Heart right ventricle (tissue), 16 donors: ENCODE measurements around the gene ING2. TPM values are rescaled to one million over a fixed set of nuclear protein-coding genes. Genes with fewer than 3 reads are reported as not detected.
A peak's percentile ranks its signal among the peaks of the same experiment; 100 is the strongest.
"Not testable (repeated sequence)": the region's sequence is repeated elsewhere in the genome, so short reads cannot be mapped to it uniquely, and the experiment has no call there.

Source experiments
- ATAC-seq, 8 donors: fragments of 200-7000 bp; cut with Tn5 transposase; one replicate each; pipeline ENCODE4 v1.9.1; 2020; ENCODE audit warnings: mild to moderate bottlenecking in 8 of 8, moderate library complexity in 8 of 8, moderate number of reproducible peaks in 1 of 8
- DNase-seq, 2 donors: peaks; one replicate each; pipeline ENCODE4 v3.0.0-alpha.2; 2020
- H3K27ac ChIP-seq, 10 donors: fragments of 200-600 bp; sonication (generic) in 2 of 10; one replicate each; pipeline versions ENCODE4 v1.5.0 to v1.8.0; 2020 to 2022; ENCODE audit warnings: mild to moderate bottlenecking in 3 of 10
- H3K27me3 ChIP-seq, 7 donors: fragments of 200-600 bp; one replicate each; pipeline ENCODE4 v1.8.0; 2021 to 2022; ENCODE audit warnings: mild to moderate bottlenecking in 2 of 7
- H3K36me3 ChIP-seq, 9 donors: fragments of 200-600 bp; sonication (generic) in 1 of 9; one replicate each; pipeline versions ENCODE4 v1.5.0 to v1.8.0; 2020 to 2022; ENCODE audit warnings: mild to moderate bottlenecking in 2 of 9
- H3K4me1 ChIP-seq, 9 donors: fragments of 200-600 bp; sonication (generic) in 1 of 9; one replicate each; pipeline versions ENCODE4 v1.5.0 to v1.8.0; 2020 to 2022; ENCODE audit warnings: mild to moderate bottlenecking in 4 of 9
- H3K4me3 ChIP-seq, 10 donors: fragments of 200-600 bp; sonication (generic) in 2 of 10; one replicate each; pipeline versions ENCODE4 v1.5.0 to v1.8.0; 2020 to 2022; ENCODE audit warnings: mild to moderate bottlenecking in 7 of 10, moderate library complexity in 2 of 10
- H3K9me3 ChIP-seq, 11 donors: fragments of 200-600 bp in 10 of 11; sonication (generic) in 2 of 11; one replicate each; pipeline versions ENCODE4 v1.5.0 to v1.8.0; 2013 to 2022; ENCODE audit warnings: mild to moderate bottlenecking in 2 of 11, control low read depth in 1 of 11, moderate library complexity in 1 of 11
- CTCF ChIP-seq, 9 donors: fragments of 200-600 bp; sonication (generic) in 2 of 9; IDR thresholded peaks; one replicate each; pipeline versions ENCODE4 v1.5.0 to v1.8.0; 2021 to 2022; ENCODE audit warnings: antibody characterized with exemption in 9 of 9, mild to moderate bottlenecking in 5 of 9, moderate library complexity in 1 of 9
- WGBS, 2 donors: extraction: QIAGEN DNeasy Blood & Tissue Kit; methylation state at CpG; one replicate each; pipeline ENCODE4 v1.1.7; 2013; ENCODE audit warnings: inconsistent platforms in 1 of 2; 5-methylcytosine and 5-hydroxymethylcytosine counted together
- intact Hi-C, 10 donors: fragments of 100-400 bp; cut with DNase I; formaldehyde crosslinking; loops; one replicate each; pipeline versions ENCODE4 v1.11.1 to v1.14.2; 2022
- long read RNA-seq, 3 donors: library from polyadenylated mRNA; unstranded; transcript quantifications; one replicate each; pipeline ENCODE4 v2.0.0, GENCODE V29; 2020 to 2021
- polyA plus RNA-seq, 2 donors: library from polyadenylated mRNA; stranded (reverse); fragments of 200-250 nt; gene quantifications; one replicate each; pipeline ENCODE4 v1.2.3, GENCODE V29; 2013
- total RNA-seq, 10 donors: library from RNA; stranded (reverse); fragmentation: NEBNext Ultra II Directional in 3 of 10; extraction: Animal tissue kit (Norgen Biotek cat#: 25700) in 3 of 10; gene quantifications; one replicate each; pipeline versions ENCODE4 v1.2.1 to v1.2.4, GENCODE V29; 2021 to 2023
- donor health status: Arrhythmogenic right ventricular cardiomyopathy.
- donor health status: ischemic (EF 13 %, LVEDD 7.1; RV severe dilation, severe dysfunction).
- donor health status: healthy with polysubstance abuse.
- donor health status: DM: no; HTN: yes; CAD: no.
- donor health status: DM: no; HTN: no; CAD: no.
- donor health status: ischemic (EF 25% LVEDD 6.9; RV normal size, moderate dysfunction).
- donor health status: ischemic (EF 25% LVEDD 5.7; RV mildly dilated, moderate dysfunction).
- donor health status: healthy.
- donor health status: DM: yes; HTN: yes; CAD: no.
- donor health status: Ischemic cardiomyopathy.
- donor health status: ischemic (EF 35%, LVEDD 5.7; RV mildly dilated, moderate dysfunction).
- donor health status: nonischemic (EF 11% LVEDD 7.7; RV severe dilation, severe dysfunction).
- donor health status: DM: yes; HTN: yes; CAD: no.
- donor health status: PGD.
- donor health status: ischemic (EF 29% LVEDD 5.4; RV normal size, mild dysfunction).
- donor health status: nonischemic (EF 23%, LVEDD 6.1; RV moderate dilation, normal function).

ING2 gene
- total RNA-seq = 1 to 10 TPM; 4.0 to 8.2 (median 5.2) TPM
- polyA plus RNA-seq = 1 to 10 TPM; 1.7 to 8.6 TPM
- long read RNA-seq, donor 1, transcript ING2-201 (2 exons, 1,189 nt) = major isoform, 8 of 10 reads
- long read RNA-seq, donor 1, partial matches to known transcripts = 0 of 10 reads
- long read RNA-seq, donor 1, other reads (novel, unspliced or antisense) = 0 of 10 reads
- long read RNA-seq, donor 2, transcript ING2-201 (2 exons, 1,189 nt) = major isoform, 11 of 13 reads
- long read RNA-seq, donor 2, partial matches to known transcripts = 0 of 13 reads
- long read RNA-seq, donor 2, other reads (novel, unspliced or antisense) = 0 of 13 reads
- long read RNA-seq, donor 3 = 0 reads

GRCh38 chr4:183504930-183505610 lies at the start of gene ING2:
TSS of gene ING2 (plus strand) at chr4:183505058. CDS start at chr4:183505196, 138 bp downstream.
- peak; percentile 73 to 89 (median 76) for ATAC-seq
- intact Hi-C loops = loop anchor here in 7 of 10 donors (2.0 to 10.0 kb wide), 8 partner anchors 33 to 408 kb away; partner anchors contain the start of genes CDKN2AIP (in 4 of the 7), RWDD4 (in 4 of the 7), TRAPPC11 (in 4 of the 7) and WWC2 (in 1 of the 7)

GRCh38 chr4:183455431-183456195 lies 49.2 kb upstream of the ING2 start:
- no peak for ATAC-seq
- WGBS, 2 donors = 80 to 86% methylated on average over 7 of the region's 7 CpGs
- Histone ChIP-seq H3K36me3 (peaks cover 0 to 34% (median 0%) of the 10 kb centered on the region in 9 donors), H3K27ac (no peak overlapping the region), H3K27me3 (no peaks in the 10 kb centered on the region), H3K4me3 (no peak overlapping the region), H3K9me3 (no peaks in the 10 kb centered on the region), H3K4me1 (peaks cover 0 to 8% (median 0%) of the 10 kb centered on the region in 9 donors)
- no peak for DNase-seq
- intact Hi-C loops = no loop called here
- no peak for TF ChIP-seq CTCF (IDR thresholded peaks at IDR 0.05)

More at GRCh38 chr4:183504930-183505610, at the start of gene ING2:
- TF ChIP-seq CTCF (IDR thresholded peaks at IDR 0.05) = no peak
- H3K27ac ChIP-seq = peak within 1 kb of the TSS; percentile 91 to 99 (median 97)
- DNase-seq = no peak
- peak within 1 kb of the TSS; percentile 77 to 100 (median 98) for H3K4me3 ChIP-seq
- WGBS, 2 donors = 0% methylated on average over 63 to 68 of the region's 68 CpGs
- H3K9me3 ChIP-seq = no peaks in the 10 kb centered on the region
- H3K27me3 ChIP-seq = no peaks in the 10 kb centered on the region
- H3K36me3 ChIP-seq = peaks cover 0 to under 1% (median 0%) of the 10 kb centered on the region in 9 donors
- peaks cover 0 to 43% (median 18%) of the 10 kb centered on the region in 9 donors for H3K4me1 ChIP-seq

GRCh38 chr4:183458005-183458404 lies 46.9 kb upstream of the ING2 start:
- Histone ChIP-seq H3K36me3 (peaks cover 0 to 12% (median 0%) of the 10 kb centered on the region in 9 donors), H3K27me3 (no peaks in the 10 kb centered on the region), H3K27ac (no peak overlapping the region), H3K4me3 (no peak overlapping the region), H3K4me1 (peaks cover 0 to 8% (median 0%) of the 10 kb centered on the region in 9 donors), H3K9me3 (no peaks in the 10 kb centered on the region)
- no peak for TF ChIP-seq CTCF (IDR thresholded peaks at IDR 0.05)
- intact Hi-C loops = no loop called here
- 79 to 86% methylated on average over 5 of the region's 5 CpGs for WGBS, 2 donors
- DNase-seq (no peak), ATAC-seq (no peak)

- 62 to 88% methylated on average over 8 to 11 of the region's 11 CpGs for WGBS, 2 donors
- H3K27me3 ChIP-seq, ATAC-seq, DNase-seq, H3K36me3 ChIP-seq, intact Hi-C loops, H3K9me3 ChIP-seq, H3K4me1 ChIP-seq, H3K27ac ChIP-seq, H3K4me3 ChIP-seq: not testable (repeated sequence)
Observed at GRCh38 chr4:183463903-183464619, 40.8 kb upstream of the ING2 start.

- H3K9me3 ChIP-seq, ATAC-seq, H3K4me3 ChIP-seq, DNase-seq, H3K36me3 ChIP-seq, intact Hi-C loops, H3K27me3 ChIP-seq: not testable (repeated sequence)
- Histone ChIP-seq H3K27ac (peak overlapping the region in 1 of 10 donors; percentile 8), H3K4me1 (peaks cover 0 to 19% (median 0%) of the 10 kb centered on the region in 9 donors)
- WGBS, 2 donors = 38 to 39% methylated on average over 5 of the region's 5 CpGs
Observed at GRCh38 chr4:183465879-183466278, 39.0 kb upstream of the ING2 start.
